NCI-H2227 (cell line): ENCODE results near the gene CCL15.
A peak's percentile ranks its signal among the peaks of the same experiment; 100 is the strongest.
"Not testable (repeated sequence)": the region's sequence is repeated elsewhere in the genome, so short reads cannot be mapped to it uniquely, and the experiment has no call there.

ENCODE experiments used
- DNase-seq: peaks from one replicate; lab custom pipeline; 2025; ENCODE audit not compliant: unreplicated experiment; lab: John Stamatoyannopoulos, UW

Gene CCL15

DNA sequence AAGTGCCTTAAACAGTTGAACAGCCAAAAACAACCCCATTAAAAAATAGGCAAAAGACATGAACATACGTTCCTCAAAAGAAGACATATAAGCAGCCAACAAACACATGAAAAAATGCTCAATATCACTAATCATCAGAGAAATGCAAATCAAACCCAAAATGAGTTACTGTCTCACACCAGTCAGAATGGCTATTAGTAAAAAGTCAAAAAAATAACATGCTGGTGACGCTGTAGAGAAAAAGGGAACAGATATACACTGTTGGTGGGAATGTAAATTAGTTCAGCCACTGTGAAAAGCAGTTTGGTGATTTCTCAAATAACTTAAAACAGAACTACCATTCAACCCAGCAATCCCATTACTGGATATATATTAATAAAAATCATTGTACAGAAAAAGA is 6.0 kb downstream of the CCL15 start:
- DNase-seq, result not testable (repeated sequence)

DNA sequence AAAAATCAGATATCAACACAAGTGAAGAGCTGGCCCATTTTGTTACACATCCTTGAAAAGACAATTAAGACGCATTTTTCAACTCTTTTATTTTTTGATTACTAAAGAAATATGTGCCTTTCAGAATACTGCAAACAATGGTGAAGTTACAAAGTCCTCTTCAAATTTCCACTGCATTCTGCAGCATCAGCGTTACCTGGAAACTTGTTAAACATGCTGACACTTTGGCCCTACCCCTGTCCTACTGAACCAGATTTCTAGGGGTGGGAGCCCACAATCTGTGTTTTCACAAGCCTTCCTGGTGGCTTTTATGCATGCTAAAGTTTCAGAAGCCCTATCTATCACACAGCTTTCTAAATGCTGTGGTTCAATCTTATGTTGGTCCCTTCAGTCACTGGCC is 10.3 kb downstream of the CCL15 start:
- no peak for DNase-seq

DNA sequence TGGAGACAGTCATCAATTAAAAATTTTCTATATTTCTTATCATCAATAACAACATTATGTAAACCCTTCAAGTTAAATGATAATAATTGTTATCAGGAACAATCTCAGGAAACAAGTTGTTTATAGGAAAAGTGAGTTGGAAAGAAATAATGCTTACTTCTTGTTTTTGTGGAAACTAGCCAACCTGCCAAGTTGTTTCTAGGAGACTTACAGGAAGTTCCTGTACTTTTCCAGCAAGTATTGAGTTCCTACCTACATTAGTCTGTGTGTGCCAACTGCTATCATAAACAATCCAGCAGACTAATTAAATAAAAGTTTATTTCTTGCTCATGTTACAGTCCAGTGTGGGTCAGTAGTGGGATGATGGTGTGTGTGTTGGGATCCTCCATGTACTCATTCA is 13.2 kb downstream of the CCL15 start:
- DNase-seq, result no peak

DNA sequence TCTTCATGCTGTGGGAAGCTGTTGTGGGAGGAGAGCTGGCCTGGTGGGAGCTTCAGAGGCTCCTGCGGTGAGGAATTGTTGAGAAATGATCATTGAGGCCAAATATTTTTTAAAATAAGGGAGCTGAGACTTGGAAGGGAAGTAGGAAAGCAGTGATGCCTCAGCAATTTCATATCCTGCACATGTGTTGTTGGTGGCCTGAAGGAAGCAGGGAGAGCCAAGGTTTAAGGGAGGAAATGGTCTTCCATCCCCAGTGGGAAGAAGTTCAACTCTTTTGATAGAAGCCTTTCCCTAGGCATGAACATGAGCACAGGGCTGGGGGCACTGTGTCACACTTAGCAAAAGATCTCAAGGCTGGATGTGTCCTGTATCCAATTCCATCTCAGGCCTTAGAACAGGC is 14.7 kb downstream of the CCL15 start, which contains the start of gene CCL14:
Gene CCL14, minus strand, starts transcription at position 87 of the 400 bp plus-strand sequence. Its CDS starts 80 bp downstream, at position 7.
- DNase-seq, result no peak

DNA sequence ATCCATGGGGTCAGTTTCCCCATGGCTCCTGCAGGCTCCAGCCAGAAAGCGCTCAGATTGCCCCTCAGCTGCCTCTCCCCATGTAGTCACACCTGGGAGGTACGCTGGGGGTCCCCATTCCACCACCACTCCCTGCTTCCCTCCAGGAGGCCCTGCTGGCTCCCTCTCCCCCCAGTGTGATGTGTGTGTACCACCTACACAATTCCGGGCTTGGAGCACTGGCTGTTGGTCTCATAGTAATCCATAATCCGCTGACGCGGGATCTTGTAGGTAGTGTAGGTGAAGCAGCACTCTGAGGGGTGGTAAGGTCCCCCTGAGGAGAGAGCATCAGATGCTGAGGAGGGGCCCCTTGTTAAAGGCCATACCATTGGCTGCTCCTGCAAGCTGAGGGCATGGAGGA is 17.2 kb downstream of the CCL15 start:
- no peak for DNase-seq

DNA sequence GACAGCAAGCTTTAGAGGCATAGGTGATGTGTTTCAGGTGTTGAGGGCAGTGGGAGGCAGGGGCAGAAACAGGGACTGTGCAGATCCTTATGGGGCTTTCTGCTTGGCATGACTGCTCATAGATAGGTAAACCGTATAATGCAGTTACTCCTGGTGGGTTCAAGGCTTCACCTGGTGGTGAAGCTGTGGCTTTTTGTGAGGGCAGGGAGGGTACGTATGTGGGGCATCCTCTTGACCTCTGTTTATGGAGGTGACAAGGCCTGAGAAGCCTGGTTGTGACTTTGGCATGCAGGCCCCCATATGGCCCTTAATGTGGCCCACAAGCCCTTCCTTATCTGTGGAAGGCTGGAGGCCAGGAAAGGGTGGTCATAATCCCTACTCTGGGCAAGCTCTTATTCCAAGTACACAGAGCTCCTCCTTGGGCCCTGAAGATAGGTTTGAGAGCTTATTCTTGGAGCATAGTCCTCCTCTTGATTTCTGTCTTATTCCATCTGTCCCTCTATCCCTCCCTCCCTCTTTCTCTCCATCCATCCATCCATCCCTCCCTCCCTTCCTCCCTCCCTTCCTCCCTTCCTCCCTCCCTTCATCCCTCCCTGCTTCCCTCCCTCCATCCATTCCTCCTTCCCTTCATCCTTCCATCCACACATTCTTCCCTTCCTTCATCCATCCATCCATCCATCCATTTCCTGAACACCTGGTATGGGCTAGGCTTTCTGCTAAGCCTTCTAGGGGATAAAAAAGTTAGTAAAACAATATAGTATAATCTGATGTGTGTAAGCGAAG is 18.8 kb downstream of the CCL15 start:
- DNase-seq, result no peak

DNA sequence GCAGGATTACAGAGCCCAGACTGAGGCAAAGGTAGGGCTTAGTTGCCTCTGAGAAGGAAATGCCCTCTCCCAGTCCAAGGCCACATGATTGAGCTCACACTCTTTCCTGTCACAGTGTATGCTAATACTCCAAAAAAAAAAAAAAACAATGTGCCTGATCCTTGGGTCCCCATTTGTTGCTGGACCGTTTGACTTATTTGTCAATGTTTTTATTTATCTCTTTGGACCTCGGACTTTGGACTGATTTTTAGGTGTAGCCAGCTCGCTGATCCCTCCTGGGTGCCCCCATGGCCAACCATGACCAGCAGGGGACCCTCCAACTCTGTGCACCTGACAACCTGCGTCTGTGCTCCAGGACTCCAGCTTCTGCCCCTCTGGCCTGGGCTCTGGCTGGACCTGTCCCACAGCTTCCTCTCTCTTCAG is 19.4 kb downstream of the CCL15 start:
- DNase-seq, result no peak

DNA sequence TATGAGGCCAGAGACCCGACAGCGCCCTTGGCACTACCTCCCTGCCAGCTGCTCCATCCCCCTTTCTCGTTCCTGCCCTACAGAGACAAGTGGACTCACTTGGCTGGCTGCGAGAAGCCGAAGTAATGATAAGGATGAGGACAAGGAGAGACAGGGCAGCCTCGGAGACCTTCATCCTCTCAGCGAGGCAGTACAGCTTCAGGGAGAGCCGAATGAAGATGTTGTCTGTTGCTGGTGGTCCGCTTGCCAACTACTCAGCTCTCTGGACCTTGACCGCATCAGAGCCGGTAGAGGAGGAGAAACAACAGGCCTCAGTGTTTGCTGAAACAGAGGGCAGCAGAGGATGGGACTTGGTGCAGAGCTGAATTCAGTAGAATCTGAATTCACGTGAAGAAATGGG is 20.1 kb downstream of the CCL15 start, which contains the start of gene CCL16:
Gene CCL16, minus strand, starts transcription at position 252 of the 400 bp plus-strand sequence. Its CDS starts 77 bp downstream, at position 175.
- DNase-seq, result no peak

DNA sequence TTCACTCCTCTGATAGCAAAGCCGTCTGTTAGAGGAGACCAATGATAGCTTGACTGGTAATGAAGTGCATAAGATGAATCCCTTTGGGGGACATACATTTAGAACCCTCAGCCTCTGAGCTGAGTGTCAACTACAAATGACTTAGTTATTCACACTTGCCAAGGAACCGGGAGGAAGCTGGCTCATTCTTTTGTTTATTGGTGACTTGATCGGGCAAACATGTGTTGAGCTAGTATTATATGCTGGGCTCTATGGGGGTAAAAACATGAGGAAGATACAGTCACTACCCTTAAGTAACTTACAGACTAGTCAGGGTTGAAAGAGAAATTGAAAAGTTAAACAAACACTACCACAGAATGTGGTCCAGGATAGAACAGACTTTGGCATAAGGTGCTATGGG is 23.0 kb downstream of the CCL15 start:
- no peak for DNase-seq

DNA sequence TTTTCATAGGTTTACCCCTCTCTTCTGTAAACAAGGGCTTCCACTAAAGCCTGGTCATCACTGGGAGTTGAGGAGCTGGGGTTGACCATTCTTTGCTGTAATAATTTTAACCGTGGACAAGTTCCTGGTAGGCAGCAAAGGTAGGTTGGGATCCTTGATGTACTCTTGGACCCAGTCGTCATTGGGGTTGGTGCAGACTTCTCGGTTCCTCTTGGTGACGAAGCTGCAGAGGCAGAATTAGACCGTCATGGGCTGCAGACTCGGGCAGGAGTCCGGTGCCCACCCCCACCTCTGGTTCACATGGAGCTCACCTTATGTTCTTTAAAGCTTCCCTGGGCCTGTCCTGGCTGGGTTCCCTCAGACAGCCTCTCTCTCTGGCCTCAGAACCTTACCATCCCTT is 23.8 kb downstream of the CCL15 start:
- DNase-seq, result no peak

DNA sequence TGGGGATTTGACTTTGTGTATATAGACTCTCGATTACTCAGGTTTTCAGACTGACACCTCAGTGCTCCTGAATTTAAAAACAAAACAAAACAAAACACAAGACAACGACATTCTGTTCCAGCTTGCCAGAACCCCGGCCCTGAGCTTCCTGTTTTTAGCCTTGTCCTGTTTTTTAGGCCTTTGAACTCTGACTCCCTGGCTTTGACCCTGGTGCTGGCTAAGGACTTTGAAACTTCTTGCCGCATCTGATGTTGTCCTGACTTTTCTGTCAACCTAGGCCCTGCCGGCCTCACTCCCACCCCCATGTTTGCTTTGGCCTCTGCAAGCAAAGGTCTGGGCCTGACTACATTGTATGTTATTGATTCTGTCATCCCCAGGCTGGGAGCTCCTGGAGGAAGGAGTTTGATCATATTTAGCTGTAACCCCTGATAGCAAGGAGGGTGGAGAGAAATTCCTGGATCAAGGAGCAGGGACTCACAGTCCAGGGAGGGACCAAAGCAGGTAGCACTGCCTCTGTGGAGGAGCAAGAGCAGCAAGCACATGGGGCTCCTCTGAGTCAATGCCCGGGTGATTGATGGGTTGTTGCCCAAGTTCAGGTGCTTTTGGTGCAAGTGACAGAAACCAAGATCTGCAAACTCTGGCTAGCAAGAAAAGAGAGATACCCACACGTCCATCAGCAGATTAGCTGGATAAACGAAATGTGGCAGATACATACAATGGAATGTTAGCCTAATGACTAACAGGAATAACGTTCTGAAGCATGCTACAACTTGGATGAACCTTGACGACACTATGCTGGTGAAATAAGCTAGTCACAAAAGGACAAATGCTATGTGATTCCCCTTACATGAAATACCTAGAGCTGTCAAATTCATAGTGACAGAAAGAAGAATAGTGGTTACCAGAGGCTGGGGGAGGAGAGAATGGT is 27.8 kb downstream of the CCL15 start:
- no peak for DNase-seq

DNA sequence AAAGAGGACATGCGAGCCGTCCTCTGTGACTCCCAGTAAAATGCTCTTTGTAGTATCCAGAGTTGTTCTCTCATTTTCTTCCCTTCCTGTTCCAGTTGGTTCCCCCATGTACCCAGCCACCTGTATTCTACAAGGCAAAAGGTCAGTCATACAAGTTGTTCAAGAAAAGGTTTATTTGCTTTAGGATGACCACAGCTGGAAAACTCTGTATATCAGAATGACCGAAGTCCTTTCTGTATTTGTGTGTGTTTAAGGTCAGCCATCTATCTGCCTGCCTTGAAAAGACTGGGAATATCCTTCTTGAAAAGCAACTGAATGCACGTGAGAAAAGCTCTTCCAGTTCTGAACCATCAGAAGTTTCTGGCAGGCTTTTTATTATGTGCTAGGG is 28.4 kb downstream of the CCL15 start:
- no peak for DNase-seq

DNA sequence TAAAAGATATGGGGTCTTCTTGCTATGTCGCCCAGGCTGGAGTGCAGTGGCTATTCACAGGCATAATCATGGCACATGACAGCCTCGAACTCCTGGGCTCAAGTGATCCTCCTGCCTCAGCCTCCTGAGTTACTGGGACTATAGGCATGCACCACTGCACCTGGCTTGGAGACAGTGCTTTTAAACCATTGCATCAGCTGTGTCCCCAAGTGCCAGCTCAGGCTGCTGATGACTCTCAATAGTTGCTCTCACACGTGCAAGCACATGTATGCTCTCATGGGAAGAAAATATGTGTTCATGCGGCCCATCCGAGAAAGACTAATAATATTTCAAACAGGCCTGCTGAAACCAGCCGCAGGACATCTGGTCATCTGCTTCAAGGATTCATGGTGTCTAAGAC is 28.8 kb downstream of the CCL15 start:
- no peak for DNase-seq

DNA sequence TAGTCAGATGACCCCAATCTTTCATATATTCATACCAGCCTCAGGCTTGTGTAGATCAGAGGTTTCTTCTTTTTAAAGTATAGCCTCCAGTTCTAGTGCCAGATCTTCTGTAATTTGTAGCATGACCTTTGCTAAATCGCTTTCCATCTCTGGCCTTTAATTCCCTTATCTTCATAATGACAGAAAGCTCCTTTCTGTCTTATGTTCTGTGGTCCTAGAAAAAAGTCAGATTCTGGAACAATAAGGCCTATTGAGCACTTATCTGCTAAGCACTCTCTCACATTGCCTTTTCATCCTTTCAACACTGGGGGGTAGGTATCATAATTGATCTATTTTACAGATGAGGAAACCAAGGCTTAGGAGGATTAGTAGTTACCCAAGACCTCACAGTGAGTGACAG is 29.3 kb downstream of the CCL15 start:
- no peak for DNase-seq

DNA sequence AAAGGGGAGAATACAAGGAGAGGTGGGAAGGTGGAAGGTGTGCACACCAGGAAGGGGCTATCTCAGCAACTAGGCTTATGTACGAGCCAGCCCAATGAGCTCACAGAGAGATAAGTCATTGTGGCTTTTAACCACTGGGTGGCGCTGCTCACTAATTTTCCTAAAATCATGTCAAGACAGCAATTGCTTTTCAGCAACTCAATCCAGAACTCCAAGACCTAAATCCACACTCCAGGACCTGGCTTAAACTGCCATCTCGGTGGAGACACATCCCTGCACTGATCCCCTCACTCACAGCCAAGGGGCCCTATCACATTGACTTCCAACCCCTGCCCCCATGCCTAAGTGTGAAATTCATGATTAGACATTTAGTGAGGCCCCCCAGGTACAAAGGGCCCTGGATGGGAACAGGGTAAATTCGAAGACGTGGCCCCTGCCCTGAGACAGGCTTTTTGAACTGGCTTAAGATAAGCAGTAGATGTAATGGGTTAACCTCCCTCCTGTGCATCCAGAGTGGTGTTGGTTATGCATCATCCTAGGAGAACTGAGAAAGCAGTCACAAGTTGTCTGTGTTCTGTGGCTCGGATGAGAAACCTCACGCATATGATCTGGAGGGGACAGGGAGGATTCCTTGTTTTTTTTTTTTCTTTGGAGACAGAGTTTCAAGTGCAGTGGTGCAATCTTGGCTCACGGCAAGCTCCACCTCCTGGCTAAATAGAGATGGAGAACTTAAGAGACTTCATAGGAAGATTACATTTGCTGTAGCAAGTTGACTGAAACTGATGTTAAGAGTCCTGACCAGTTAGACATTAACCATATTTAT is 31.6 kb downstream of the CCL15 start:
- peak; percentile 77 for DNase-seq

DNA sequence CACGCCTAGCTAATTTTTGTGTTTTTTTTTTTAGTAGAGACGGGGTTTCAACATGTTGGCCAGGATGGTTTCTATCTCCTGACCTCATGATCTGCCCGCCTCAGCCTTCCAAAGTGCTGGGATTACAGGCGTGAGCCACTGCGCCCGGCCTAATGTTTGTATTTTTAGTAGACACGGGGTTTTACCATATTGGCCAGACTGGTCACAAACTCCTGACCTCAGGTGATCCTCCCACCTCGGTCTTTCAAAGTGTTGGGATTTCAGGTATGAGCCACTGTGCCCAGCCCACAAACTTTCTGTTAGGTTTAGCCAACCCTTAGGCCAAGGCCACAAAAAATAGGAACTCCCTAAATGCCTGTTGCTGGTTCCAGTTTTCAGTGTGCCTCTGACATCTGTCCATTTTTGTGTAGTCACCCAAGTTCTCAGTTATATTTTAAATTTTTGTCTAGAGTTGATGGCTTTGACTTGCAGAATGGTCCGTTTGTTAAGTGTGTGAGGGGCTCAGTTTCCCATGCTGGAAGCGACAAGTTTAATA is 32.8 kb downstream of the CCL15 start:
- no peak for DNase-seq

DNA sequence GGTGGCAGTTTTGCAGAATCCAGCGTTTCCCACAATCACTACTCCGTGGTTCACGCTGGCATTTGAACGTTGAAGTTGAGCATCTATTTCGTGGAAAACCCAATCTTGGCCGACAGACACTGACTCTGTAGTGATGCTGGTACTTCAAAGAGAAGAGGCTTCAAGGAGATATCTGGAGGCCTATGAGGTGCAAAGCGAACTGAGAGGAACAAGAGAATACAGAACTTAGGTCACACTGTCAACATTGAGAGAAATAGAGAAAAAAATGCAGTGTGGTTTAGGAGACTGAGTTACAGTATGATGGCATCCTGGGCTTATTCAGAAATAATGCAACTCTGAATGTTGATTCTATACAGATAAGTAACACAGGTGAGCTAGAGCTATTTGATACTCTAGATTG is 36.1 kb downstream of the CCL15 start:
- no peak for DNase-seq

DNA sequence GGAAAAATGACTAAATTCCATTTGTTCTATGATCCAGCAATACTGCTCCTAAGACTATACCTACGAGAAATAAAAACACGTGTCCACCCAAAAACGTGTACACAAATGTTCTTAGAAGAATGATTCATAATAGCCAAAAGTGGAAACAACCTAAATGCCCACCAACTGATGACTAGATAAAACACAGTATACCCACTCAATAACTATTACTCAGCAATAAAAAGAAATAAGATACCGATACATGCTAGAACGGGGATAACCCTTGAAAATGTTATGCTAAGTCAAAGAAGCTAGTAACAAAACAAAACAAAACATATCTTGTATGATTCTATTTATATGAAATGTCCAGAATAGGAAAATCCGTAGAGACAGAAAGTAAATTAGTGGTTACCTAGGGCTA is 37.7 kb downstream of the CCL15 start:
- no peak for DNase-seq

DNA sequence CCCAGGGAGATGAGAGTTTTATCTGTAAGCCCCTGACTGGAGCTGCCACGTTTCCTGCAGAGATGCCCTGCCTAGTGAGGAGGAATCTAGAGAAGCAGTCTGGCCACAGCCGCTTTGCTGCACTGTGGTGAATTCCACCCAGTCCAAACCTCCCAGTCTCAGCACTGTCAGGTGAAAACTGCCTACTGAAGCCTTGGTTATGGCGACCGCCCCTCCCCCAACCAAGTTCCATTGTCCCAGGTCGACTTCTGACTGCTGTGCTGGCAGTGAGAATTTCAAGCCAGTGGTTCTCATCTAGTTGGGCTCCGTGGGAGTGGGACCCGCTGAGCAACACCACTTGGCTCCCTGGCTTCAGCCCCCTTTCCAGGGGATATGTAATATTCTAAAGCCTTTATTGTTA is 47.6 kb downstream of the CCL15 start:
- DNase-seq, result no peak

DNA sequence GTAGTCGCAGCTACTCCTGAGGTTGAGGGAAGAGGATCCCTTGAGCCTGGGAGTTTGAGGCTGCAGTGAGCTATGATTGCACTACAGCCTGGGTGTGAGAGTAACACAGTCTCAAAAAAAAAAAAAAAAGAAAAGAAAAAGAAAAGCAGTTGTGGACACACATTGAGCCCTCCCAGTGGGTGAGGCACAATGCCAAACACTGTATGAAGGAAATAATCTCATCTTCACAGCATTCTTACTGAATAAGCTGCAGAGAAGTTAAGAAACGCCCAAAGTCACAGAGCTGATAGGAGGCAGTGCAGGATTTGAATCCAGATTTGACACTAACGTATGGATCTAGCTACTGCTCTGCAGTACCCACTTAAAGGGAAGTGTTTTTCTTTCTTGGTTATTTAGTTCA is 52.0 kb downstream of the CCL15 start:
- no peak for DNase-seq

DNA sequence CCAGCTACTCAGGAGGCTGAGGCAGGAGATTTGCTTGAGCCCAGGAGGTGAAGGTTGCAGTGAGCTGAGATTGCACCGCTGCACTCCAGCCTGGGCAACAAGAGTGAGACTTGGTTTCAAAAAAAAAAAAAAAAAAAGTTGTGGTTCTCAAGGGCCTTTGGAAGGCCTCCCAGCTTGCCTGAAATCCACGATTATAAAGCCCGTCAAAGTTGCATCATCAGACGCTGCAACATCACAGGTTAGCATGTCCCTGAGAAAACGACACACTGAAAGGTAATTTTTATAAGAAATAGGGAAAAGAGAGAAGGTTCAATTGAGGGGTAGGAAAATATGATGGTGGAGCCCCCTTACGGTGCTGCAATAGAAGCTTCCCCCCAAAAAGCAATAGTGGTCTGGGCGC is 53.3 kb downstream of the CCL15 start:
- no peak for DNase-seq
